Measurements from ENCODE around the gene HBZ.
"Not testable (repeated sequence)": the region's sequence is repeated elsewhere in the genome, so short reads cannot be mapped to it uniquely, and the experiment has no call there.

The HBZ gene

DNA sequence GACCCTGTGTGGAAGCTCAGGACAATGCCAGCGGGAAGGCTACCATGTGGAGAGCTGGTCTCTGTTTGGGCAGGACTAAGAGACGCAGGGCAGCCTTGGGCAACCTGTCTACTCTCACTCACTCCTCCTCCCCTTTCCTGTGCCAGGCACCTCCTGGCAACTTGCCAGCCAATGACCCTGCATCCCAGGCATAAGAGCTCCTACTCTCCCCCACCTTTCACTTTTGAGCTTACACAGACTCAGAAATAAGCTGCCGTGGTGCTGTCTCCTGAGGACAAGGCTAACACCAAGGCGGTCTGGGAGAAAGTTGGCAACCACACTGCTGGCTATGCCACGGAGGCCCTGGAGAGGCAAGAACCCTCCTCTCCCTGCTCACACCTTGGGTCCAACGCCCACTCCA is 16.0 kb downstream of the HBZ start:
- Histone ChIP-seq H3K79me1 (ENCODE audit: low read depth, low read length) (no peaks in the 10 kb centered on the region), H2AFZ (ENCODE audit: low read length) (no peak overlapping the region), H3K4me3 (ENCODE audit: low read length in 2 of 2) (no peak overlapping the region), H2AK5ac (ENCODE audit: low read depth, low read length) (no peak overlapping the region), H3K18ac (ENCODE audit: low read length) (no peak overlapping the region), H4K91ac (ENCODE audit: low read depth, low read length, poor library complexity) (no peak overlapping the region), H4K8ac (ENCODE audit: low read depth, low read length) (no peak overlapping the region), H3K27ac (replicated peaks; ENCODE audit: low read length) (no peak overlapping the region), H3K36me3 (replicated peaks in 1 of 2; ENCODE audit: control insufficient read depth in 2 of 2, insufficient read depth in 2 of 2, low read length in 2 of 2) (no peaks in the 10 kb centered on the region), H3K4ac (ENCODE audit: low read length) (no peak overlapping the region), H3K9ac (ENCODE audit: low read depth, low read length, poor library complexity) (no peak overlapping the region), H2BK15ac (ENCODE audit: low read length) (no peak overlapping the region), H3K4me2 (ENCODE audit: insufficient read depth, low read length, poor library complexity, severe bottlenecking) (no peak overlapping the region), H2BK5ac (ENCODE audit: low read length) (peak overlapping the region; percentile 24), H3K27me3 (ENCODE audit: control insufficient read depth in 3 of 3, insufficient read depth in 3 of 3, low read depth in 1 of 3, low read length in 3 of 3) (peaks cover 32 to 71% (median 68%) of the 10 kb centered on the region in 3 experiments), H3K14ac (ENCODE audit: low read length) (no peak overlapping the region), H3K9me3 (replicated peaks in 1 of 2; ENCODE audit: control insufficient read depth in 2 of 2, insufficient read depth in 1 of 2, low read depth in 1 of 2, low read length in 2 of 2) (no peaks in the 10 kb centered on the region), H2BK12ac (ENCODE audit: low read length) (no peak overlapping the region), H3K4me1 (ENCODE audit: control insufficient read depth in 2 of 2, insufficient read depth in 1 of 2, low read depth in 1 of 2, low read length in 2 of 2) (peaks cover 0 to 13% of the 10 kb centered on the region in 2 donors), H3K23ac (ENCODE audit: low read depth, low read length, poor library complexity) (peak overlapping the region; percentile 43), H2BK120ac (ENCODE audit: low read depth, low read length) (no peak overlapping the region)
- no peak for DNase-seq (ENCODE audit: low spot score)
- no CpG with 5 or more reads among the region's 6 CpGs for WGBS, 2 donors (ENCODE audit: extremely low coverage in 2 of 2, insufficient read length in 2 of 2, insufficient replicate concordance in 1 of 2)

DNA sequence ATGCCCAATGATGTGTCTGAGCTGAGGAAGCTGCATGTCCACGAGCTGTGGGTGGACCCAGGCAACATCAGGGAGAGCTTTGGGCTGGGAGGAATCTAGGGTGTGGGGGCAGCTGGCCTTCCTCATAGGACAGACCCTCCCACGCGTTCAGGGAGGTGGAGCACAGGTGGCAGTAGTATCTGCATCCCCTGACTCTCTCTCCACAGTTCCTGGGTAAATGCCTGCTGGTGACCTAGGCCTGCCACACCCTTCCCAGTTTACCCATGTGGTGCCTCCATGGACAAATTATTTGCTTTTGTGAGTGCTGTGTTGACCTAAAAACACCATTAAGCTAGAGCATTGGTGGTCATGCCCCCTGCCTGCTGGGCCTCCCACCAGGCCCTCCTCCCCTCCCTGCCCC is 16.6 kb downstream of the HBZ start:
- peaks cover 0 to 13% of the 10 kb centered on the region in 2 donors for H3K4me1 ChIP-seq (ENCODE audit: control insufficient read depth in 2 of 2, insufficient read depth in 1 of 2, low read depth in 1 of 2, low read length in 2 of 2)
- H2BK5ac ChIP-seq (ENCODE audit: low read length): no peak overlapping the region
- peak overlapping the region; percentile 43 for H3K23ac ChIP-seq (ENCODE audit: low read depth, low read length, poor library complexity)
- H4K91ac ChIP-seq (ENCODE audit: low read depth, low read length, poor library complexity): no peak overlapping the region
- DNase-seq (ENCODE audit: low spot score): no peak
- peaks cover 32 to 74% (median 68%) of the 10 kb centered on the region in 3 experiments for H3K27me3 ChIP-seq (ENCODE audit: control insufficient read depth in 3 of 3, insufficient read depth in 3 of 3, low read depth in 1 of 3, low read length in 3 of 3)
- H3K9me3 ChIP-seq (replicated peaks in 1 of 2; ENCODE audit: control insufficient read depth in 2 of 2, insufficient read depth in 1 of 2, low read depth in 1 of 2, low read length in 2 of 2): no peaks in the 10 kb centered on the region
- peak overlapping the region; percentile 53 for H3K4ac ChIP-seq (ENCODE audit: low read length)
- no peaks in the 10 kb centered on the region for H3K36me3 ChIP-seq (replicated peaks in 1 of 2; ENCODE audit: control insufficient read depth in 2 of 2, insufficient read depth in 2 of 2, low read length in 2 of 2)
- H3K4me2 ChIP-seq (ENCODE audit: insufficient read depth, low read length, poor library complexity, severe bottlenecking): no peak overlapping the region
- H2BK12ac ChIP-seq (ENCODE audit: low read length): no peak overlapping the region
- H2AFZ ChIP-seq (ENCODE audit: low read length): no peak overlapping the region
- no peak overlapping the region for H3K27ac ChIP-seq (replicated peaks; ENCODE audit: low read length)
- no peak overlapping the region for H2BK15ac ChIP-seq (ENCODE audit: low read length)
- WGBS, 2 donors (ENCODE audit: extremely low coverage in 2 of 2, insufficient read length in 2 of 2, insufficient replicate concordance in 1 of 2): no CpG with 5 or more reads among the region's 3 CpGs
- no peak overlapping the region for H3K18ac ChIP-seq (ENCODE audit: low read length)
- H3K4me3 ChIP-seq (ENCODE audit: low read length in 2 of 2): no peak overlapping the region
- no peak overlapping the region for H2AK5ac ChIP-seq (ENCODE audit: low read depth, low read length)
- peak overlapping the region; percentile 71 for H3K14ac ChIP-seq (ENCODE audit: low read length)
- H4K8ac ChIP-seq (ENCODE audit: low read depth, low read length): no peak overlapping the region
- no peaks in the 10 kb centered on the region for H3K79me1 ChIP-seq (ENCODE audit: low read depth, low read length)
- no peak overlapping the region for H3K9ac ChIP-seq (ENCODE audit: low read depth, low read length, poor library complexity)
- no peak overlapping the region for H2BK120ac ChIP-seq (ENCODE audit: low read depth, low read length)

DNA sequence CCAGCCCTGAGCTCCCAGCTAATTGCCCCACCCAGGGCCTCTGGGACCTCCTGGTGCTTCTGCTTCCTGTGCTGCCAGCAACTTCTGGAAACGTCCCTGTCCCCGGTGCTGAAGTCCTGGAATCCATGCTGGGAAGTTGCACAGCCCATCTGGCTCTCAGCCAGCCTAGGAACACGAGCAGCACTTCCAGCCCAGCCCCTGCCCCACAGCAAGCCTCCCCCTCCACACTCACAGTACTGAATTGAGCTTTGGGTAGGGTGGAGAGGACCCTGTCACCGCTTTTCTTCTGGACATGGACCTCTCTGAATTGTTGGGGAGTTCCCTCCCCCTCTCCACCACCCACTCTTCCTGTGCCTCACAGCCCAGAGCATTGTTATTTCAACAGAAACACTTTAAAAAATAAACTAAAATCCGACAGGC is 17.7 kb downstream of the HBZ start:
- DNase-seq (ENCODE audit: low spot score); H3K14ac ChIP-seq (ENCODE audit: low read length); H4K91ac ChIP-seq (ENCODE audit: low read depth, low read length, poor library complexity); H2BK15ac ChIP-seq (ENCODE audit: low read length); H3K4me2 ChIP-seq (ENCODE audit: insufficient read depth, low read length, poor library complexity, severe bottlenecking); H2BK12ac ChIP-seq (ENCODE audit: low read length); H2BK120ac ChIP-seq (ENCODE audit: low read depth, low read length); H2BK5ac ChIP-seq (ENCODE audit: low read length); H3K9ac ChIP-seq (ENCODE audit: low read depth, low read length, poor library complexity); H3K23ac ChIP-seq (ENCODE audit: low read depth, low read length, poor library complexity); H3K36me3 ChIP-seq (replicated peaks in 1 of 2; ENCODE audit: control insufficient read depth in 2 of 2, insufficient read depth in 2 of 2, low read length in 2 of 2); H4K8ac ChIP-seq (ENCODE audit: low read depth, low read length); H3K4me3 ChIP-seq (ENCODE audit: low read length in 2 of 2); H2AFZ ChIP-seq (ENCODE audit: low read length); H3K79me1 ChIP-seq (ENCODE audit: low read depth, low read length); H3K18ac ChIP-seq (ENCODE audit: low read length); H3K27ac ChIP-seq (replicated peaks; ENCODE audit: low read length); H3K4ac ChIP-seq (ENCODE audit: low read length); H3K9me3 ChIP-seq (replicated peaks in 1 of 2; ENCODE audit: control insufficient read depth in 2 of 2, insufficient read depth in 1 of 2, low read depth in 1 of 2, low read length in 2 of 2); H2AK5ac ChIP-seq (ENCODE audit: low read depth, low read length): not testable (repeated sequence)
- Histone ChIP-seq H3K4me1 (ENCODE audit: control insufficient read depth in 2 of 2, insufficient read depth in 1 of 2, low read depth in 1 of 2, low read length in 2 of 2) (peaks cover 0 to 11% of the 10 kb centered on the region in 2 donors), H3K27me3 (ENCODE audit: control insufficient read depth in 3 of 3, insufficient read depth in 3 of 3, low read depth in 1 of 3, low read length in 3 of 3) (peaks cover 37 to 81% (median 74%) of the 10 kb centered on the region in 3 experiments)
- WGBS, 2 donors (ENCODE audit: extremely low coverage in 2 of 2, insufficient read length in 2 of 2, insufficient replicate concordance in 1 of 2): no CpG with 5 or more reads among the region's 5 CpGs

DNA sequence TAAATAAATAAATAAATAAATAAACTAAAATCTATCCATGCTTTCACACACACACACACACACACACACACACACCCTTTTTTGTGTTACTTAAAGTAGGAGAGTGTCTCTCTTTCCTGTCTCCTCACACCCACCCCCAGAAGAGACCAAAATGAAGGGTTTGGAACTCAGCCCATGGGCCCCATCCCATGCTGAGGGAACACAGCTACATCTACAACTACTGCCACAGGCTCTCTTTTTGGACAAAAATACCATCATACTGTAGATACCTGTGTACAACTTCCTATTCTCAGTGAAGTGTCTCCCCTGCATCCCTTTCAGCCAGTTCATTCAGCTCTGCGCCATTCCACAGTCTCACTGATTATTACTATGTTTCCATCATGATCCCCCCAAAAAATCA is 18.3 kb downstream of the HBZ start:
- H3K27me3 ChIP-seq (ENCODE audit: control insufficient read depth in 3 of 3, insufficient read depth in 3 of 3, low read depth in 1 of 3, low read length in 3 of 3): peaks cover 36 to 80% (median 73%) of the 10 kb centered on the region in 3 experiments

More for the DNA sequence above, 18.3 kb downstream of the HBZ start:
- H3K27ac ChIP-seq (replicated peaks; ENCODE audit: low read length): no peak overlapping the region
- H3K79me1 ChIP-seq (ENCODE audit: low read depth, low read length): no peaks in the 10 kb centered on the region
- H3K4ac ChIP-seq (ENCODE audit: low read length): no peak overlapping the region
- no peak overlapping the region for H3K9ac ChIP-seq (ENCODE audit: low read depth, low read length, poor library complexity)
- no peak overlapping the region for H4K8ac ChIP-seq (ENCODE audit: low read depth, low read length)
- H2BK5ac ChIP-seq (ENCODE audit: low read length): no peak overlapping the region
- no peak overlapping the region for H2AK5ac ChIP-seq (ENCODE audit: low read depth, low read length)
- H3K4me1 ChIP-seq (ENCODE audit: control insufficient read depth in 2 of 2, insufficient read depth in 1 of 2, low read depth in 1 of 2, low read length in 2 of 2): peaks cover 0 to 7% of the 10 kb centered on the region in 2 donors
- peaks cover 0 to 4% of the 10 kb centered on the region in 2 donors for H3K9me3 ChIP-seq (replicated peaks in 1 of 2; ENCODE audit: control insufficient read depth in 2 of 2, insufficient read depth in 1 of 2, low read depth in 1 of 2, low read length in 2 of 2)
- no peak for DNase-seq (ENCODE audit: low spot score)
- no peaks in the 10 kb centered on the region for H3K36me3 ChIP-seq (replicated peaks in 1 of 2; ENCODE audit: control insufficient read depth in 2 of 2, insufficient read depth in 2 of 2, low read length in 2 of 2)
- H3K18ac ChIP-seq (ENCODE audit: low read length): no peak overlapping the region
- no CpG with 5 or more reads among the region's 1 CpG for WGBS, 2 donors (ENCODE audit: extremely low coverage in 2 of 2, insufficient read length in 2 of 2, insufficient replicate concordance in 1 of 2)
- H3K4me2 ChIP-seq (ENCODE audit: insufficient read depth, low read length, poor library complexity, severe bottlenecking): no peak overlapping the region
- no peak overlapping the region for H4K91ac ChIP-seq (ENCODE audit: low read depth, low read length, poor library complexity)
- no peak overlapping the region for H2BK120ac ChIP-seq (ENCODE audit: low read depth, low read length)
- H3K14ac ChIP-seq (ENCODE audit: low read length): no peak overlapping the region
- no peak overlapping the region for H3K23ac ChIP-seq (ENCODE audit: low read depth, low read length, poor library complexity)
- no peak overlapping the region for H2AFZ ChIP-seq (ENCODE audit: low read length)
- no peak overlapping the region for H2BK12ac ChIP-seq (ENCODE audit: low read length)
- H2BK15ac ChIP-seq (ENCODE audit: low read length): no peak overlapping the region
- no peak overlapping the region for H3K4me3 ChIP-seq (ENCODE audit: low read length in 2 of 2)
